Activated B cell treated with CpG ODN at 0.5 μM for 24 hours (primary cell): ENCODE data around the gene TRAFD1. TPM values are rescaled to one million over a fixed set of nuclear protein-coding genes. Genes with fewer than 3 reads are reported as not detected.

ENCODE experiments used
- ATAC-seq: fragments of 200-7000 bp; cut with Tn5 transposase; one replicate; pipeline ENCODE4 v1.10.0; 2021; ENCODE audit warnings: low read depth, mild to moderate bottlenecking, moderate library complexity
- CTCF ChIA-PET: fragments of 350-600 bp; sonication (Branson Sonifier 250); formaldehyde crosslinking; loops from one replicate; lab custom pipeline; 2021; ENCODE audit warnings: antibody characterized with exemption; lab: Charles Lee
- POLR2A ChIA-PET: fragments of 350-600 bp; sonication (Branson Sonifier 250); formaldehyde crosslinking; loops from one replicate; lab custom pipeline; 2021; ENCODE audit warnings: antibody characterized with exemption; lab: Charles Lee
- DNase-seq: peaks from one replicate; pipeline ENCODE4 v3.0.0; 2022
- H3K27ac Mint-ChIP-seq: one replicate; pipeline ENCODE4 v1.8.0; 2020; ENCODE audit warnings: mixed read lengths
- H3K27me3 Mint-ChIP-seq: one replicate; pipeline ENCODE4 v1.8.0; 2021; ENCODE audit warnings: mixed read lengths
- H3K36me3 Mint-ChIP-seq: one replicate; pipeline ENCODE4 v1.8.0; 2021; ENCODE audit warnings: low read depth, mixed read lengths
- H3K4me1 Mint-ChIP-seq: one replicate; pipeline ENCODE4 v1.8.0; 2021; ENCODE audit warnings: mixed read lengths
- H3K4me3 Mint-ChIP-seq: one replicate; pipeline ENCODE4 v1.8.0; 2020; ENCODE audit warnings: mild to moderate bottlenecking, mixed read lengths
- H3K9me3 Mint-ChIP-seq: one replicate; pipeline ENCODE4 v1.8.0; 2020; ENCODE audit warnings: mixed read lengths
- CTCF ChIP-seq: fragments of 200-600 bp; IDR thresholded peaks from one replicate; pipeline ENCODE4 v1.8.0; 2022; ENCODE audit warnings: antibody characterized with exemption, mild to moderate bottlenecking
- intact Hi-C: fragments of 100-400 bp; cut with micrococcal nuclease; formaldehyde crosslinking; loops from one replicate; pipeline ENCODE4 v1.15.1; 2024
- total RNA-seq: library from RNA; stranded (reverse); gene quantifications from 2 replicates; pipeline ENCODE4 v1.2.3, GENCODE V29; 2022

TRAFD1 gene
- total RNA-seq, 1 donor from 2014 or later, result 51.0 TPM

- intact Hi-C loops, result no loop called here
- Mint-ChIP-seq H3K36me3 (no peaks in the 10 kb centered on the region), H3K4me3 (no peak overlapping the region), H3K27ac (no peak overlapping the region), H3K27me3 (peaks cover 3% of the 10 kb centered on the region), H3K4me1 (peaks cover 5% of the 10 kb centered on the region), H3K9me3 (no peaks in the 10 kb centered on the region)
- DNase-seq, result no peak
- CTCF ChIA-PET, result no interaction called here
- POLR2A ChIA-PET, result interaction anchor here (2.1 kb wide), 1 partner anchor 8 kb away, joined by 14 read pairs; the partner anchor contains the start of gene TRAFD1
- ATAC-seq, result no peak
- TF ChIP-seq CTCF, result no peak
These were observed 7.7 kb upstream of the TRAFD1 start for GRCh38 chr12:112117685-112118084.

GRCh38 chr12:112121780-112122565, 3.4 kb upstream of the TRAFD1 start:
- intact Hi-C loops, result loop anchor here (10.0 kb wide), 1 partner anchor 283 kb away; the partner anchor contains the start of gene RPL6

GRCh38 chr12:112122823-112123690, 2.3 kb upstream of the TRAFD1 start:
- ChIA-PET POLR2A (interaction anchor here (1.0 to 1.2 kb wide), 2 partner anchors 9 to 14 kb away, joined by 4 to 6 read pairs; no protein-coding TSS in a partner anchor), CTCF (no interaction called here)
- ATAC-seq (no peak), DNase-seq (no peak)
- TF ChIP-seq CTCF, result no peak
- Mint-ChIP-seq H3K36me3 (no peaks in the 10 kb centered on the region), H3K4me1 (peaks cover 24% of the 10 kb centered on the region), H3K27me3 (peaks cover 3% of the 10 kb centered on the region), H3K9me3 (no peaks in the 10 kb centered on the region), H3K27ac (no peak overlapping the region), H3K4me3 (no peak overlapping the region)
- intact Hi-C loops, result loop anchor here (10.0 kb wide), 1 partner anchor 282 kb away; the partner anchor contains the start of gene RPL6

More at GRCh38 chr12:112121780-112122565, 3.4 kb upstream of the TRAFD1 start:
- Mint-ChIP-seq H3K4me3 (no peak overlapping the region), H3K4me1 (peaks cover 16% of the 10 kb centered on the region), H3K27ac (no peak overlapping the region), H3K36me3 (no peaks in the 10 kb centered on the region), H3K9me3 (no peaks in the 10 kb centered on the region), H3K27me3 (peaks cover 3% of the 10 kb centered on the region)
- no peak for ATAC-seq
- ChIA-PET POLR2A (interaction anchor here (0.7 to 1.2 kb wide), 3 partner anchors 10 to 1747 kb away, joined by 3 to 6 read pairs (median 4); no protein-coding TSS in a partner anchor), CTCF (no interaction called here)
- no peak for DNase-seq
- no peak for TF ChIP-seq CTCF

GRCh38 chr12:112124918-112125249, 476 bp upstream of the TRAFD1 start:
- H3K27ac Mint-ChIP-seq, result peak overlapping the region; percentile 78
- no peak for TF ChIP-seq CTCF
- H3K27me3 Mint-ChIP-seq, result no peaks in the 10 kb centered on the region
- no peaks in the 10 kb centered on the region for H3K36me3 Mint-ChIP-seq
- H3K4me3 Mint-ChIP-seq, result peak overlapping the region; percentile 87
- H3K9me3 Mint-ChIP-seq, result no peaks in the 10 kb centered on the region
- H3K4me1 Mint-ChIP-seq, result peaks cover 41% of the 10 kb centered on the region
- CTCF ChIA-PET, result no interaction called here
- POLR2A ChIA-PET, result interaction anchor here (0.5 to 7.2 kb wide), 14 partner anchors 8 to 293 kb away, joined by 3 to 143 read pairs (median 5); partner anchors contain the start of genes ERP29, MAPKAPK5, NAA25 and TMEM116
- ATAC-seq (no peak), DNase-seq (no peak)
- intact Hi-C loops, result loop anchor here (1.0 to 10.0 kb wide), 4 partner anchors 16 to 280 kb away; partner anchors contain the start of gene RPL6
